Lower leg skin (tissue), 4 donors: Measurements from ENCODE around the gene NMUR1. TPM values are rescaled to one million over a fixed set of nuclear protein-coding genes. Genes with fewer than 3 reads are reported as not detected.

Experiments
- total RNA-seq, 4 donors: library from RNA; depleted of rRNA; stranded (reverse); fragments of >200 nt; gene quantifications; one replicate each; pipeline ENCODE4 v1.1.0, GENCODE V29; 2016

The NMUR1 gene
- total RNA-seq, 4 donors from 2014 or later, result 0.19 to 0.29 TPM; not detected in 2

Other genes with a start within 250 kb of the NMUR1 start
- 1 to 10 TPM; 1.2 to 2.6 (median 1.8) TPM for gene B3GNT7, start 134.7 kb downstream of the NMUR1 start, total RNA-seq
- gene NCL, start 66.0 kb downstream of the NMUR1 start, total RNA-seq, result 100 to 1,000 TPM in 3 of 4 donors, 10 to 100 TPM in 1; 82.4 to 145 (median 115) TPM
- gene TEX44, start 62.4 kb upstream of the NMUR1 start, total RNA-seq, result not detected
- 1,000 to 10,000 TPM in 2 of 4 donors, 100 to 1,000 TPM in 2; 811 to 1,206 (median 976) TPM for gene PTMA, start 178.1 kb upstream of the NMUR1 start, total RNA-seq